ENCODE results near the gene FTSJ1.

The FTSJ1 gene

DNA sequence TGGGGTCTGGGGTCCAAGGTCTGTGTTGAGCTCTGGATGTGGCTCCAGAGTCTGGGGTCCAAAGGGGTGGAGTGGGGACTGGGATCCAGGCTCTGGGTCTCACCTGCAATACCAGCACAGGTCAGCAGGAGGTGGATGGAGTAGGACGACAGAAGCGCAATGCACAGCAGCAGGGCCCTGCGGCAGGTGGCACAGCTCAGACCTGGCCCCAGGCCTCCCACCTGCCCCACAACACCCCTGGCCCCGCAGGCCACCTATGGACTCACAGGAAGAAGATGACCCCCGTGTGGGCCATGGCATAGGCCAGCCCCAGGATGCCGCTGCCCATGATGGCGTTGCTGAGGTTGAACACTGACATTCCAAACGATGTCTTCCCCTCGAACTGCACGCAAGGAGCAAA is 9.3 kb upstream of the FTSJ1 start:
- Histone ChIP-seq H4K20me1 (ENCODE audit: insufficient read depth, low read length) (no peaks in the 10 kb centered on the region), H3K36me3 (replicated peaks; ENCODE audit: insufficient read depth, low read length) (no peaks in the 10 kb centered on the region), H3K9me2 (replicated peaks; ENCODE audit: insufficient read depth, low read length) (no peaks in the 10 kb centered on the region), H3K79me2 (ENCODE audit: low read length) (peaks cover 48% of the 10 kb centered on the region), H3F3A (ENCODE audit: insufficient read depth, low read length) (no peaks in the 10 kb centered on the region), H3K9me3 (replicated peaks; ENCODE audit: insufficient read depth, low read length) (no peaks in the 10 kb centered on the region), H3K4me2 (ENCODE audit: low read depth, low read length) (peak overlapping the region; percentile 74; the same call in 1 of the 2 replicates), H2AFZ (ENCODE audit: low read length) (no peak overlapping the region), H3K4me3 (ENCODE audit: low read length) (peak overlapping the region; percentile 86; the same call in 1 of the 2 replicates), H3K4me1 (ENCODE audit: low read length) (no peaks in the 10 kb centered on the region), H3K27me3 (replicated peaks; ENCODE audit: insufficient read depth, low read length) (no peaks in the 10 kb centered on the region), H3K9ac (ENCODE audit: low read length) (no peak overlapping the region), H3K27ac (ENCODE audit: low read length) (no peak overlapping the region)
- TF ChIP-seq EZH2phosphoT487 (IDR thresholded peaks at IDR 0.05; ENCODE audit: low read length) (no peak), CTCF (IDR thresholded peaks at IDR 0.05; ENCODE audit: low read length) (peak; percentile 30)
- no peak for DNase-seq

GRCh38 chrX:48467281-48467761 is 8.7 kb upstream of the FTSJ1 start:
- TF ChIP-seq EZH2phosphoT487 (IDR thresholded peaks at IDR 0.05; ENCODE audit: low read length) (no peak), EZH2 (optimal IDR thresholded peaks at IDR 0.05; ENCODE audit: low read depth, low read length) (no peak), CTCF (IDR thresholded peaks at IDR 0.05; ENCODE audit: low read length) (no peak)
- H3K27me3 ChIP-seq (replicated peaks; ENCODE audit: insufficient read depth, low read length): no peaks in the 10 kb centered on the region
- H3K9ac ChIP-seq (ENCODE audit: low read length): peak overlapping the region; percentile 88
- H3F3A ChIP-seq (ENCODE audit: insufficient read depth, low read length): no peaks in the 10 kb centered on the region
- no peaks in the 10 kb centered on the region for H3K9me3 ChIP-seq (replicated peaks; ENCODE audit: insufficient read depth, low read length)
- 0 out of 2 replicates have a peak overlapping the region, but pooled peaks have one; percentile 23 for H2AFZ ChIP-seq (ENCODE audit: low read length)
- peaks cover 48% of the 10 kb centered on the region for H3K79me2 ChIP-seq (ENCODE audit: low read length)
- peak overlapping the region; percentile 74 for H3K4me2 ChIP-seq (ENCODE audit: low read depth, low read length)
- H3K36me3 ChIP-seq (replicated peaks; ENCODE audit: insufficient read depth, low read length): no peaks in the 10 kb centered on the region
- H3K4me3 ChIP-seq (ENCODE audit: low read length): peak overlapping the region; percentile 86
- DNase-seq: no peak
- H3K9me2 ChIP-seq (replicated peaks; ENCODE audit: insufficient read depth, low read length): no peaks in the 10 kb centered on the region
- no peaks in the 10 kb centered on the region for H4K20me1 ChIP-seq (ENCODE audit: insufficient read depth, low read length)
- no peaks in the 10 kb centered on the region for H3K4me1 ChIP-seq (ENCODE audit: low read length)
- H3K27ac ChIP-seq (ENCODE audit: low read length): no peak overlapping the region

GRCh38 chrX:48468247-48468671 is 7.7 kb upstream of the FTSJ1 start:
- H3K79me2 ChIP-seq (ENCODE audit: low read length): peaks cover 48% of the 10 kb centered on the region
- no peaks in the 10 kb centered on the region for H3K36me3 ChIP-seq (replicated peaks; ENCODE audit: insufficient read depth, low read length)
- no peaks in the 10 kb centered on the region for H3K4me1 ChIP-seq (ENCODE audit: low read length)
- H4K20me1 ChIP-seq (ENCODE audit: insufficient read depth, low read length): no peaks in the 10 kb centered on the region
- peak overlapping the region; percentile 46; the same call in 1 of the 2 replicates for H3K27ac ChIP-seq (ENCODE audit: low read length)
- H3K9me2 ChIP-seq (replicated peaks; ENCODE audit: insufficient read depth, low read length): no peaks in the 10 kb centered on the region
- H3K27me3 ChIP-seq (replicated peaks; ENCODE audit: insufficient read depth, low read length): no peaks in the 10 kb centered on the region
- TF ChIP-seq EZH2phosphoT487 (IDR thresholded peaks at IDR 0.05; ENCODE audit: low read length) (no peak), EZH2 (optimal IDR thresholded peaks at IDR 0.05; ENCODE audit: low read depth, low read length) (no peak), CTCF (IDR thresholded peaks at IDR 0.05; ENCODE audit: low read length) (no peak)
- H3K4me3 ChIP-seq (ENCODE audit: low read length): peak overlapping the region; percentile 86
- DNase-seq: peak; percentile 53
- peak overlapping the region; percentile 88 for H3K9ac ChIP-seq (ENCODE audit: low read length)
- H3K4me2 ChIP-seq (ENCODE audit: low read depth, low read length): peak overlapping the region; percentile 74
- 0 out of 2 replicates have a peak overlapping the region, but pooled peaks have one; percentile 49 for H2AFZ ChIP-seq (ENCODE audit: low read length)
- H3F3A ChIP-seq (ENCODE audit: insufficient read depth, low read length): no peaks in the 10 kb centered on the region
- H3K9me3 ChIP-seq (replicated peaks; ENCODE audit: insufficient read depth, low read length): no peaks in the 10 kb centered on the region

Measured in MM.1S (cell line).